GM19035 (cell line): Measurements from ENCODE around the gene COL6A2.

Experiments used
- ATAC-seq: cut with Tn5 transposase; IDR thresholded peaks from one replicate; pipeline ENCODE4 v1.9.1; 2021; ENCODE audit not compliant: unreplicated experiment

The COL6A2 gene

DNA sequence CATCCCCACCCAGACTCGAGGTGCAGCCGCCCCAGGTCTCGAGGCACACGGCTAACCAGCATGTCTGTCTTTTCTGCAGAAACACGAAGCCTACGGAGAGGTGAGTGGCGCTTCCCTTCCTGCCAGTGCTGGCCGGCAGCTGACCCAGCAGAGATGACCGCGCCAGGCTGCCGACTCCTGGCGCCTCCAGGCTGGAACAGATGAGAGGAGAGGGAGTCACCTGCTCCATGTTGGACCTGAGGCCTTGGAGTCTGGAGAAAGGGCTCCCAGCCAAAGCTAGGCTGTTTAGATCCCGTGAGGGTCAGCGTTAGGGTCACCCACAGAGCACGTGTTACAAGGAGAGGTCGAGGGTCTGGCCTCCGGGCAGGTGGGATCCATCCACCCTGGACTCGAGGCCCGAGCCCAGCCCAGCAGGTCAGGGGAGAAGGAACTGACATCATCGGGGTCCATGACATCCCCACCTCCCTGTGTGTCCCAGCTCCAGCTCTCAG, 14.9 kb downstream of the COL6A2 start:
- ATAC-seq: no peak

- no peak for ATAC-seq
These were observed 15.7 kb downstream of the COL6A2 start for GRCh38 chr21:46113497-46114176.

GRCh38 chr21:46114963-46115362, 17.1 kb downstream of the COL6A2 start:
- ATAC-seq: no peak

DNA sequence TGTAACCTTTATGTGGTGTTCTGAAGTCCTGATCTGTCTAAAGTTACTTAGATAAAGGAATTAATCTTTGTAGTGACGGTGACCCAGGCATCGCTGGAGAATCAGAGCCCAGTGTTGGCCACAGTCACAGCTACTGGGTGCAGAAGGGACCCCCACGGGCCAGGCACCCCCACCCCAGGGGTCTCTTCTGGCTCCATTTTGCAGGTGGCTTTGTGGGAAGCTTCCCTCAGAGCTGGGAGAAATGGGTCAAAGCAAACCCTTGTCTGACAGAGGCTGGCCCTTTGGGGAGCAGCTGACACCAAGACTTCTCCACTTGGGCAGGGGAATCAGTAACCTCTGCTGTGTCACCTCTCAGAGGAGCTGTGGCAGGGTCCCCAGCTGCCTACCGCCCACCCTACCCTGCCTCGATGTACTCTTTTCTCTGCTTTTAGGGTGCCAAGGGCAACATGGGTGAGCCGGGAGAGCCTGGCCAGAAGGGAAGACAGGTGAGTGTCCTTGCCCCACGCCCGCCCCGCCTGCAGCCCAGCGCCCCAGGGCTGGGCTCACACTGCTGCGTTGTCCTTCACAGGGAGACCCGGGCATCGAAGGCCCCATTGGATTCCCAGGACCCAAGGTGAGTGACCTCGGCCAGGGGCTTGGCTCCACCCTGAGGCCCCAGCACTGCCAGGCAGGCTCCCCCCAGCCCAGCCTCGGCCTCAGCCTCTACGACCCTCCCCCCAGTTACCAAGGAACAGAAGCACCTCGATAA, 17.7 kb downstream of the COL6A2 start:
- ATAC-seq: no peak

GRCh38 chr21:46116189-46116775, 18.4 kb downstream of the COL6A2 start:
- ATAC-seq: no peak

DNA sequence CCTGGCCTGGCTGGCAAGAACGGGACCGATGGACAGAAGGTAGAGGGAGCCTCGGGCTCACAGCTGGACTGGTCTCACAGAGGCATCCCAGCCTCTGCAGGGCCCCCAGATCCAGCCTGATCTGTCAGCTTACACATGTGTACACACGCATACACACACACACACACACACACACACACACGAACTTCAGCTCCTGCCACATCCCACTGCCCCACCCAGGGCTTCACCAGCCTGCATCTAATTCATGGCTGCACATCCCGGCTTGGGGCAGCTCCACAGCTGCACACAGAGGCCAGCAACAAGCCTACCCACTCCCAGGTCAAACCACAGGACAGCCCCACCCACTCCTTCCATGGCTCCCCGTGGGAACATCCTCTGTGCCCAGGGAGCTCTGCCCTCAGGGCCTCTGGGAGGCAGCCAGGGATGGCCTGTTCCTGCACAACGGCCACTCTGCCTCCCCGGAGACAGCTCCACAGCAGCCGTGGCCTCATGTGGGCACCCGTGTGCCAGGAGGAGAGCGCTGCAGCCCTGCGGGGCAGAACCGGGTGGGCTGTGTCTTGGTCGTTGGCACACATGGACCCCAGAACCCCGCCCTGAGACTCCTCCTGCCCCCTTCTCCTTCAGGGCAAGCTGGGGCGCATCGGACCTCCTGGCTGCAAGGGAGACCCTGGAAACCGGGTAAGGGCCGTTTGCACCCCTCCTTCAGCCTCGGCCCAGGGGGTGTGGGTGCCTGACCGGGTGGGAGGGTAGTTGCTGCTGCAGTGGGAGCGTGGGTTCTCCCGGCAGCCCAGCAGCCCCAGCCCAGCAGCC, 19.1 kb downstream of the COL6A2 start:
- no peak for ATAC-seq

- ATAC-seq: no peak
These were observed 19.8 kb downstream of the COL6A2 start for GRCh38 chr21:46117586-46118315.

- no peak for ATAC-seq
These were observed 20.6 kb downstream of the COL6A2 start for GRCh38 chr21:46118316-46119143.

GRCh38 chr21:46119144-46119636, 21.3 kb downstream of the COL6A2 start:
- no peak for ATAC-seq

DNA sequence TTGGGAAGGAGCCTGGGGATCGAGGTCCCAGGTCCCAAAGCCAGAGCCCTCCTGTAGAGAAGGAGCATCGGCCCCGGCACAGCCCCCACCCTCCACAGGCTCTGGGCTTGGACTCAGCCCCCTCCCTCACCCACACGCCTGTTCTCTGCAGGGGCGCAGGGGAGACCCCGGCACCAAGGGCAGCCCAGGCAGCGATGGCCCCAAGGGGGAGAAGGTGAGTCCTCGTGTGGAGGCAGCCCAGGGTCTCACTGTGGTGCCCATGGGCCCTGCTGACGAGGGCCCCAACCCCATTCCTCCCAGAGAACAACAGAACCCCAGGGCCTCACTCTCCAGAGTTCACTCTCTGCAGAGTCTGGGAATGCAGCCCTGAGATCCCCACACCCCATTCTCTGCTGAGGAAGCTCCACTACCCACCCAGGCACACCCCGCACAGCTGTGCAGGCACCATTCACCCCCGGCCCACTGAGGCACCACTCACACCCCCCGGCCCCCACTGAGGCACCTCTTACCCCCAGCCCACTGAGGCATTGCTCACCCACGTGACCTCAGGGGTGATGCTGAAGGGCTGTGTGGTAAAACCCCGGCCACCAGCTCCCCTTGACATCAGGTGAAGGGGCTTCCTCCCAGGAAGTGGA, 21.8 kb downstream of the COL6A2 start:
- no peak for ATAC-seq

DNA sequence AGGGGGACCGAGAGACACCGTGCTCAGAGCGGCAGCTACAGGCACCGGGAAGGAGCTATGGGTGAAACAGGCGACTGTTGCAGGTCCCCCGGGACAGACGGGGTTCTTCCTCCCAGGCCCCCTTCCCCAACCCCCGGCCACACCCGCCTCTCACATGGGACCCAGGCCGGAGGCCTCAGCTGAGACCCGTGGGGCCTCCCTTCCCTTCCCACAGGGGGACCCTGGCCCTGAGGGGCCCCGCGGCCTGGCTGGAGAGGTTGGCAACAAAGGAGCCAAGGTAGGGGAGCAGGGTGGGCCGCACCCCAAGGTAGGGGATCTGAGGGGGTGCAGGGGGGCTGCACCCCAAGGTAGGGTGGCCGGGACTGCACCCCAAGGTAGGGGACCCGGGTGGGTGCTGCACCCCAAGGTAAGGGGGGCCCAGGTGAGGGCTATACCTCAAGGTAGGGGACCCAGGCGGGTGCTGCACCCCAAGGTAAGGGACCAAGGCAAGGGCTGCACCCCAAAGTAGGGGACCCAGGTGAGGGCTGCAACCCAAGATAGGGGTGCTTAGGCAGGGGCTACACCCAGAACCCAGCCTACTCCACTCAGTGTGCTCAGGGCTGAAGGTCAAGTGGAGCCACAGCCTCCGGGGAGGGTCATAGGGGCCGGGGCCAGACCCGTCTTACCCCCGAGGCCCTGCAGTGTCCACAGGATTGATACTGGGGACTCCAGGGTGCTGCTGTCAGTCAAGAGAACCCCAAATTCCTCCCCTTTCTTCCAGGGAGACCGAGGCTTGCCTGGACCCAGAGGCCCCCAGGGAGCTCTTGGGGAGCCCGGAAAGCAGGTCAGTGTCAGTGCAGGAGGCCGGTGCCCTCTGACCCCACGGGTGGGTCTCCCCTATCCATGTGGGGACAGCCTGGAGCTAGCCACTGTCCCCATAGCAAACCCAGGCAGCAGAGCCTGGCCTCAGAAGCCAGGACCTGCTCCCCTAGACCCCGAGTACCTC, 22.7 kb downstream of the COL6A2 start:
- ATAC-seq: no peak

DNA sequence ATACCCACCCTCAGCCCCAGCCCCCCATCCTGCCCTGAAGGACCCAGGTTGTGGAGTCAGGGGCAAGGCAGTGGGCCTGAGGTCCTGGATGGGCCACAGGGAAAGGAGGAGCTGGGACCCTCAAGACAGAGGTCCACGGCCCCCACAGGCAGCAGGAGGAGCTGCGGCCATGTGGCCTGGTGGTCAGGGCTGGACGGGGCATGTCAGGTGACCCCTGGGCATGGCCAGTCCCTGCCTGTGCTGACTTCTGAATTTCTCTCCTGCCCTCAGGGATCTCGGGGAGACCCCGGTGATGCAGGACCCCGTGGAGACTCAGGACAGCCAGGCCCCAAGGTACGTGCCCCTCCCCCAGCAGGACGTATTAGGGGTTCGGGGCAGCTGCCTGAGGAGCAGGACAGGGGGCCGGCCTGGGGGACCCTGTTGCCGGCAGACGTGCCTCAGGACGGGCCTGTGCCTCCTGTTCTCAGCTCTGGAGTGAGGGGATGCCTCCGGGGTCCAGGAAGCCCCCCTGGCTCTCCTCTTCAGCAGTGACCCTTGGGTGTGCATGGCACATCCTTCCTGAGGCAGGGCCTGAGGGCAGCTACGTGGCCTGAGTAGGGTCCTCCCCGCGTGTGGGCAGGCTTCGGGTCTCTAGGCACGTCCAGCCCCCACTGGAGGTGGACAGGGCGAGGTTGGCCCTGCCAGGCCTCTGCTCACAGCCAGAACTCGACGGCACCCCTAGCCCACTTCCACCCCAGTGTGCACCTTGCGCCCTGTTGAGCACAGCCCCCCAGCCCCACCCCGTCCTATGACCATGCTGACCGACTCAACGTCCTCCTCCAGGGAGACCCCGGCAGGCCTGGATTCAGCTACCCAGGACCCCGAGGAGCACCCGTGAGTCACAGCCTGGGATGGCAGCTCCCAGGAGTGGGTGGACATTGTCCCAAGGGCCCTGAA, 23.6 kb downstream of the COL6A2 start:
- ATAC-seq: no peak

DNA sequence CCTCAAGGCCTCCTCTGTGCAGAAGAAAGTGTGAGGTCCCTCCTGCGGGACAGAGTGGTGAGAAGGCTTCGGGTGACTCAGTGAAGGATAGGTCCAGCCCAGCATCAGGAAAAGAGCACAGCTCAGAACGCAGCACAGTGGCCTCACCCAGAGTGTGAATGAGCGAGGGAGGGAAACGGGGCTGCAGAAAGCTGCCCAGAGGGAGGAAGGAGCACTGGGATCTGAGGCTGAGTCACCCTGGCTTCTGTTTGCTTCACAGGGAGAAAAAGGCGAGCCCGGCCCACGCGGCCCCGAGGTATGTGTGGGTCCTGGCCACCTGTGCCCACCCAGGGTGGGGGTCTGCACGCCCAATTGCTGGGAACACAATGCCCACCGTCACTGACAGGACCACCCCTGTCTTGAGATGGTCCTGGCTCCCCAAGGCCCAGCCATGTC, 24.3 kb downstream of the COL6A2 start:
- no peak for ATAC-seq

GRCh38 chr21:46122758-46123683, 25.1 kb downstream of the COL6A2 start:
- no peak for ATAC-seq

- no peak for ATAC-seq
These were observed 26.4 kb downstream of the COL6A2 start for GRCh38 chr21:46124083-46124925.
